ENCODE data around the gene SERPINB5. TPM values are rescaled to one million over a fixed set of nuclear protein-coding genes. Genes with fewer than 3 reads are reported as not detected.

SERPINB5 gene
- total and polyA plus RNA-seq, 4 donors, result 0.05 TPM; not detected in 3

DNA sequence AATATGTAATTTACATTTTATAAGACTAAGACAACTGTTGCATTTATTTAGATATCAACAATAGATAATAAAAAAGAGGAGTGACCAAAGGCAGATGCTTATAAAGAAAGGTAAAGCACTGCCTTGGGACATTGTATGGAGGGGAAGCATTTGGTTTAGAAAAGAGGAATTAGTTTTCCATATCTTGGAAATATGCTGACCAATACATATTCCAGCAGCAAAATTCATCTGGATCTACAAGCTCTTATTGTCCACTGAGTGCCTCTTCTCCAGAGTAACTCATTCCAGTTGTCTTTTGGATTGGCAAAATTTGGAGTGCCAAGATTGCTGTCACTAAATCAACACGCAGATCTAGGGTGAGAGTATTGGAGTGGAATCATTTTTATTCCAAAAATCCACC lies 45.6 kb upstream of the SERPINB5 start:
- Histone ChIP-seq H3K27ac (ENCODE audit: low read depth in 1 of 2, low read length in 2 of 2) (no peak overlapping the region), H3K36me3 (ENCODE audit: control insufficient read depth in 4 of 4, insufficient read depth in 3 of 4, low read depth in 1 of 4, low read length in 3 of 4) (no peaks in the 10 kb centered on the region), H3K9me3 (ENCODE audit: control insufficient read depth in 4 of 4, low read length in 3 of 4) (no peaks in the 10 kb centered on the region), H3K9ac (ENCODE audit: low read depth in 1 of 2, low read length in 2 of 2) (no peak overlapping the region), H3K27me3 (ENCODE audit: control insufficient read depth in 4 of 4, insufficient read depth in 4 of 4, low read length in 3 of 4) (no peaks in the 10 kb centered on the region), H3K4me1 (ENCODE audit: control insufficient read depth in 4 of 4, insufficient read depth in 4 of 4, low read length in 3 of 4) (no peaks in the 10 kb centered on the region), H3K4me3 (ENCODE audit: low read depth in 1 of 3, low read length in 3 of 3) (no peak overlapping the region)
- 69% methylated on average over 1 of the region's 1 CpG for WGBS
- DNase-seq (ENCODE audit: low spot score), result no peak
- no peak for TF ChIP-seq HNF4A (conservative IDR thresholded peaks at IDR 0.05)
- no peak for TF ChIP-seq GABPA (IDR thresholded peaks at IDR 0.05 in 1 of 2, conservative IDR thresholded peaks at IDR 0.05 in 1 of 2)
- TF ChIP-seq, protein P1, sequence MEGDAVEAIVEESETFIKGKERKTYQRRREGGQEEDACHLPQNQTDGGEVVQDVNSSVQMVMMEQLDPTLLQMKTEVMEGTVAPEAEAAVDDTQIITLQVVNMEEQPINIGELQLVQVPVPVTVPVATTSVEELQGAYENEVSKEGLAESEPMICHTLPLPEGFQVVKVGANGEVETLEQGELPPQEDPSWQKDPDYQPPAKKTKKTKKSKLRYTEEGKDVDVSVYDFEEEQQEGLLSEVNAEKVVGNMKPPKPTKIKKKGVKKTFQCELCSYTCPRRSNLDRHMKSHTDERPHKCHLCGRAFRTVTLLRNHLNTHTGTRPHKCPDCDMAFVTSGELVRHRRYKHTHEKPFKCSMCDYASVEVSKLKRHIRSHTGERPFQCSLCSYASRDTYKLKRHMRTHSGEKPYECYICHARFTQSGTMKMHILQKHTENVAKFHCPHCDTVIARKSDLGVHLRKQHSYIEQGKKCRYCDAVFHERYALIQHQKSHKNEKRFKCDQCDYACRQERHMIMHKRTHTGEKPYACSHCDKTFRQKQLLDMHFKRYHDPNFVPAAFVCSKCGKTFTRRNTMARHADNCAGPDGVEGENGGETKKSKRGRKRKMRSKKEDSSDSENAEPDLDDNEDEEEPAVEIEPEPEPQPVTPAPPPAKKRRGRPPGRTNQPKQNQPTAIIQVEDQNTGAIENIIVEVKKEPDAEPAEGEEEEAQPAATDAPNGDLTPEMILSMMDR (IDR thresholded peaks at IDR 0.05; ENCODE audit: low read depth, low read length, missing input control), result no peak
- TF ChIP-seq JUND (IDR thresholded peaks at IDR 0.05), result no peak
- TF ChIP-seq HNF4G (IDR thresholded peaks at IDR 0.05), result no peak
- no peak for TF ChIP-seq RXRA (IDR thresholded peaks at IDR 0.05)
- TF ChIP-seq FOXA1 (IDR thresholded peaks at IDR 0.05), result no peak

DNA sequence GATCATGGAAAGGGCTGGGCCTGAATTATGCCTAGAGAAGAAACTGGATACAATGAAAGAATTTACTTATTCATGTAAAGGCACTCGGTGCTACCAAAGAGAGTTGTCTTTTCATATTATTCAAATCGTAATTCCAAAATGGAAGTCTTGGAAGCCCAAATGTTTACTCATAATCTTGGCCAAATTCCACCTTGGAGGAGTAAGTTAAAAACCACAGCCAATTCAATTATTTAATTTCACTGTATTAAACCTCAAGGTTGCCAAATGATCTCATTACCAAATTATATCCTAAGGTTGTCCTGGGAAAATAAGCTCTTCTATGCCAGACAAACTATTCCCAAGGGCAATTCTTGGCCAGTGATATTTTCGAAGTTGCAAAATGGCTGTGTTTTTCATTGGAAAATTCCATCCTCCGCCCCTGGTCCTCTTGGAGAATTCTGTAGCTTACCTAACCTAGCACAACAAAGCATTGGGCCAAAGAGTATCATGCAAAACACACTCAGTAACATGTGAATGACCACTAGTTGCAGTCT lies 43.4 kb upstream of the SERPINB5 start:
- no peak overlapping the region for H3K27ac ChIP-seq (ENCODE audit: low read depth in 1 of 2, low read length in 2 of 2)
- no peak overlapping the region for H3K4me3 ChIP-seq (ENCODE audit: low read depth in 1 of 3, low read length in 3 of 3)
- no peak for DNase-seq (ENCODE audit: low spot score)
- H3K27me3 ChIP-seq (ENCODE audit: control insufficient read depth in 4 of 4, insufficient read depth in 4 of 4, low read length in 3 of 4), result no peaks in the 10 kb centered on the region
- no peaks in the 10 kb centered on the region for H3K36me3 ChIP-seq (ENCODE audit: control insufficient read depth in 4 of 4, insufficient read depth in 3 of 4, low read depth in 1 of 4, low read length in 3 of 4)
- no peak for TF ChIP-seq FOXA1 (IDR thresholded peaks at IDR 0.05)
- TF ChIP-seq YY1 (IDR thresholded peaks at IDR 0.05), result no peak
- TF ChIP-seq GABPA (IDR thresholded peaks at IDR 0.05 in 1 of 2, conservative IDR thresholded peaks at IDR 0.05 in 1 of 2), result no peak
- TF ChIP-seq TAF1 (conservative IDR thresholded peaks at IDR 0.05), result no peak
- TF ChIP-seq, protein P2, sequence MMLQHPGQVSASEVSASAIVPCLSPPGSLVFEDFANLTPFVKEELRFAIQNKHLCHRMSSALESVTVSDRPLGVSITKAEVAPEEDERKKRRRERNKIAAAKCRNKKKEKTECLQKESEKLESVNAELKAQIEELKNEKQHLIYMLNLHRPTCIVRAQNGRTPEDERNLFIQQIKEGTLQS (IDR thresholded peaks at IDR 0.05), result no peak
- no peak for TF ChIP-seq HNF4A (conservative IDR thresholded peaks at IDR 0.05)
- TF ChIP-seq JUND (IDR thresholded peaks at IDR 0.05), result no peak
- no peak for TF ChIP-seq EGR1 (IDR thresholded peaks at IDR 0.05; ENCODE audit: low read depth in 2 of 2)
- no peak for TF ChIP-seq RAD21 (IDR thresholded peaks at IDR 0.05)
- TF ChIP-seq FOXA2 (IDR thresholded peaks at IDR 0.05), result no peak
- TF ChIP-seq, protein P3, sequence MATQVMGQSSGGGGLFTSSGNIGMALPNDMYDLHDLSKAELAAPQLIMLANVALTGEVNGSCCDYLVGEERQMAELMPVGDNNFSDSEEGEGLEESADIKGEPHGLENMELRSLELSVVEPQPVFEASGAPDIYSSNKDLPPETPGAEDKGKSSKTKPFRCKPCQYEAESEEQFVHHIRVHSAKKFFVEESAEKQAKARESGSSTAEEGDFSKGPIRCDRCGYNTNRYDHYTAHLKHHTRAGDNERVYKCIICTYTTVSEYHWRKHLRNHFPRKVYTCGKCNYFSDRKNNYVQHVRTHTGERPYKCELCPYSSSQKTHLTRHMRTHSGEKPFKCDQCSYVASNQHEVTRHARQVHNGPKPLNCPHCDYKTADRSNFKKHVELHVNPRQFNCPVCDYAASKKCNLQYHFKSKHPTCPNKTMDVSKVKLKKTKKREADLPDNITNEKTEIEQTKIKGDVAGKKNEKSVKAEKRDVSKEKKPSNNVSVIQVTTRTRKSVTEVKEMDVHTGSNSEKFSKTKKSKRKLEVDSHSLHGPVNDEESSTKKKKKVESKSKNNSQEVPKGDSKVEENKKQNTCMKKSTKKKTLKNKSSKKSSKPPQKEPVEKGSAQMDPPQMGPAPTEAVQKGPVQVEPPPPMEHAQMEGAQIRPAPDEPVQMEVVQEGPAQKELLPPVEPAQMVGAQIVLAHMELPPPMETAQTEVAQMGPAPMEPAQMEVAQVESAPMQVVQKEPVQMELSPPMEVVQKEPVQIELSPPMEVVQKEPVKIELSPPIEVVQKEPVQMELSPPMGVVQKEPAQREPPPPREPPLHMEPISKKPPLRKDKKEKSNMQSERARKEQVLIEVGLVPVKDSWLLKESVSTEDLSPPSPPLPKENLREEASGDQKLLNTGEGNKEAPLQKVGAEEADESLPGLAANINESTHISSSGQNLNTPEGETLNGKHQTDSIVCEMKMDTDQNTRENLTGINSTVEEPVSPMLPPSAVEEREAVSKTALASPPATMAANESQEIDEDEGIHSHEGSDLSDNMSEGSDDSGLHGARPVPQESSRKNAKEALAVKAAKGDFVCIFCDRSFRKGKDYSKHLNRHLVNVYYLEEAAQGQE (IDR thresholded peaks at IDR 0.05), result no peak
- TF ChIP-seq MAX (IDR thresholded peaks at IDR 0.05), result no peak
- TF ChIP-seq, protein P1 (IDR thresholded peaks at IDR 0.05; ENCODE audit: low read depth, low read length, missing input control), result no peak
- no peak for TF ChIP-seq RXRA (IDR thresholded peaks at IDR 0.05)
- TF ChIP-seq SP1 (IDR thresholded peaks at IDR 0.05), result no peak
- TF ChIP-seq HNF4G (IDR thresholded peaks at IDR 0.05), result no peak
- no peak for TF ChIP-seq NR2F2 (IDR thresholded peaks at IDR 0.05)
- TF ChIP-seq, protein P4, sequence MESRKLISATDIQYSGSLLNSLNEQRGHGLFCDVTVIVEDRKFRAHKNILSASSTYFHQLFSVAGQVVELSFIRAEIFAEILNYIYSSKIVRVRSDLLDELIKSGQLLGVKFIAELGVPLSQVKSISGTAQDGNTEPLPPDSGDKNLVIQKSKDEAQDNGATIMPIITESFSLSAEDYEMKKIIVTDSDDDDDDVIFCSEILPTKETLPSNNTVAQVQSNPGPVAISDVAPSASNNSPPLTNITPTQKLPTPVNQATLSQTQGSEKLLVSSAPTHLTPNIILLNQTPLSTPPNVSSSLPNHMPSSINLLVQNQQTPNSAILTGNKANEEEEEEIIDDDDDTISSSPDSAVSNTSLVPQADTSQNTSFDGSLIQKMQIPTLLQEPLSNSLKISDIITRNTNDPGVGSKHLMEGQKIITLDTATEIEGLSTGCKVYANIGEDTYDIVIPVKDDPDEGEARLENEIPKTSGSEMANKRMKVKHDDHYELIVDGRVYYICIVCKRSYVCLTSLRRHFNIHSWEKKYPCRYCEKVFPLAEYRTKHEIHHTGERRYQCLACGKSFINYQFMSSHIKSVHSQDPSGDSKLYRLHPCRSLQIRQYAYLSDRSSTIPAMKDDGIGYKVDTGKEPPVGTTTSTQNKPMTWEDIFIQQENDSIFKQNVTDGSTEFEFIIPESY (IDR thresholded peaks at IDR 0.05), result no peak
- H3K9me3 ChIP-seq (ENCODE audit: control insufficient read depth in 4 of 4, low read length in 3 of 4), result no peaks in the 10 kb centered on the region
- 69% methylated on average over 4 of the region's 4 CpGs for WGBS
- H3K9ac ChIP-seq (ENCODE audit: low read depth in 1 of 2, low read length in 2 of 2), result no peak overlapping the region
- no peaks in the 10 kb centered on the region for H3K4me1 ChIP-seq (ENCODE audit: control insufficient read depth in 4 of 4, insufficient read depth in 4 of 4, low read length in 3 of 4)
